Measurements from ENCODE around the gene HAVCR1. TPM values are rescaled to one million over a fixed set of nuclear protein-coding genes. Genes with fewer than 3 reads are reported as not detected.

HAVCR1 gene
- total RNA-seq, 1 experiment from 2014 or later = 0.36 TPM

DNA sequence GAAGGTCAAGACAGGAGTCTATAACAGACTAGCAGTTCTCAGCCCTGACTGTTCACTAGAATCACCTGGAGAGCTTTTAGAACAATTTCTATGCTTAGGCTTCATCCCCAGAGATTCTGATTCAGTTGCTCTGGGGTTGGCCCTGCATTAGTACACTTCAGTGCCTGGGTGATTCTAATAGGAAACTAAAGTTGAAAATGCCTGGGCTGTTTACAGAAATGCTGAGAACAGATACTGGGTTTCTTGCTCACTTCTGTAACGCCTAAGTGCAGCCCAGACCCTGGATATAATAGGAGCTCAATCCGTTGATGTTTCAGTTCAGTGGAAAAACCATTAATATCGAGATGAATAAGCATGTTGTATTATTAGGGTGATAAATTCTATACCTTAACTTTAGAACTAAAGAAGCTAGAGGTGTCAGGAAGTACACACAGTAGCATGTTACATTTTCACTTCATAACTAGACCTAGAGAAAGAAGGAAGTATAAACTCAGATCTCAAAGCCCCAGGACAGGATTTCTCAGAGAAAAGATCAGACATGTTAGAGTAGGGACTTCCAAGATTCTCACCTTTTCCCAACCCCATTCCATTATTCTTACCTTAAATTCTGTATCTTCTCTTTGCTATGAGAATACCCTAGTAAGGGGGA is 29.6 kb upstream of the HAVCR1 start:
- ATAC-seq (no peak), DNase-seq (ENCODE audit: low read depth, low spot score) (no peak)
- intact Hi-C loops (cut with micrococcal nuclease; ENCODE audit: unreplicated experiment) (no loop called here), in situ Hi-C loops (cut with HindIII; ENCODE audit: low pct_unique_long_range_greater_than_20kb, low sequenced_read_pairs) (no loop called here)
- ChIA-PET CTCF (no interaction called here), POLR2A (no interaction called here)
- H3K9me3 ChIP-seq (ENCODE audit: control insufficient read depth, insufficient read depth, low read depth, low read length) = no peaks in the 10 kb centered on the region
- no peak overlapping the region for H3K27ac ChIP-seq (ENCODE audit: low read length)
- H3K4me3 ChIP-seq (ENCODE audit: low read depth in 2 of 2, low read length in 2 of 2) = no peak overlapping the region
- TF ChIP-seq, protein P1, sequence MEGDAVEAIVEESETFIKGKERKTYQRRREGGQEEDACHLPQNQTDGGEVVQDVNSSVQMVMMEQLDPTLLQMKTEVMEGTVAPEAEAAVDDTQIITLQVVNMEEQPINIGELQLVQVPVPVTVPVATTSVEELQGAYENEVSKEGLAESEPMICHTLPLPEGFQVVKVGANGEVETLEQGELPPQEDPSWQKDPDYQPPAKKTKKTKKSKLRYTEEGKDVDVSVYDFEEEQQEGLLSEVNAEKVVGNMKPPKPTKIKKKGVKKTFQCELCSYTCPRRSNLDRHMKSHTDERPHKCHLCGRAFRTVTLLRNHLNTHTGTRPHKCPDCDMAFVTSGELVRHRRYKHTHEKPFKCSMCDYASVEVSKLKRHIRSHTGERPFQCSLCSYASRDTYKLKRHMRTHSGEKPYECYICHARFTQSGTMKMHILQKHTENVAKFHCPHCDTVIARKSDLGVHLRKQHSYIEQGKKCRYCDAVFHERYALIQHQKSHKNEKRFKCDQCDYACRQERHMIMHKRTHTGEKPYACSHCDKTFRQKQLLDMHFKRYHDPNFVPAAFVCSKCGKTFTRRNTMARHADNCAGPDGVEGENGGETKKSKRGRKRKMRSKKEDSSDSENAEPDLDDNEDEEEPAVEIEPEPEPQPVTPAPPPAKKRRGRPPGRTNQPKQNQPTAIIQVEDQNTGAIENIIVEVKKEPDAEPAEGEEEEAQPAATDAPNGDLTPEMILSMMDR (IDR thresholded peaks at IDR 0.05) = no peak
- TF ChIP-seq POLR2AphosphoS5 (IDR thresholded peaks at IDR 0.05; ENCODE audit: low read depth, low read length) (no peak), TCF7L2 (IDR thresholded peaks at IDR 0.05; ENCODE audit: low read depth, low read length) (no peak), SIN3A (IDR thresholded peaks at IDR 0.05; ENCODE audit: borderline replicate concordance, insufficient read depth, low read depth, low read length) (no peak)
- TF ChIP-seq, protein P2, sequence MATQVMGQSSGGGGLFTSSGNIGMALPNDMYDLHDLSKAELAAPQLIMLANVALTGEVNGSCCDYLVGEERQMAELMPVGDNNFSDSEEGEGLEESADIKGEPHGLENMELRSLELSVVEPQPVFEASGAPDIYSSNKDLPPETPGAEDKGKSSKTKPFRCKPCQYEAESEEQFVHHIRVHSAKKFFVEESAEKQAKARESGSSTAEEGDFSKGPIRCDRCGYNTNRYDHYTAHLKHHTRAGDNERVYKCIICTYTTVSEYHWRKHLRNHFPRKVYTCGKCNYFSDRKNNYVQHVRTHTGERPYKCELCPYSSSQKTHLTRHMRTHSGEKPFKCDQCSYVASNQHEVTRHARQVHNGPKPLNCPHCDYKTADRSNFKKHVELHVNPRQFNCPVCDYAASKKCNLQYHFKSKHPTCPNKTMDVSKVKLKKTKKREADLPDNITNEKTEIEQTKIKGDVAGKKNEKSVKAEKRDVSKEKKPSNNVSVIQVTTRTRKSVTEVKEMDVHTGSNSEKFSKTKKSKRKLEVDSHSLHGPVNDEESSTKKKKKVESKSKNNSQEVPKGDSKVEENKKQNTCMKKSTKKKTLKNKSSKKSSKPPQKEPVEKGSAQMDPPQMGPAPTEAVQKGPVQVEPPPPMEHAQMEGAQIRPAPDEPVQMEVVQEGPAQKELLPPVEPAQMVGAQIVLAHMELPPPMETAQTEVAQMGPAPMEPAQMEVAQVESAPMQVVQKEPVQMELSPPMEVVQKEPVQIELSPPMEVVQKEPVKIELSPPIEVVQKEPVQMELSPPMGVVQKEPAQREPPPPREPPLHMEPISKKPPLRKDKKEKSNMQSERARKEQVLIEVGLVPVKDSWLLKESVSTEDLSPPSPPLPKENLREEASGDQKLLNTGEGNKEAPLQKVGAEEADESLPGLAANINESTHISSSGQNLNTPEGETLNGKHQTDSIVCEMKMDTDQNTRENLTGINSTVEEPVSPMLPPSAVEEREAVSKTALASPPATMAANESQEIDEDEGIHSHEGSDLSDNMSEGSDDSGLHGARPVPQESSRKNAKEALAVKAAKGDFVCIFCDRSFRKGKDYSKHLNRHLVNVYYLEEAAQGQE (IDR thresholded peaks at IDR 0.05; ENCODE audit: insufficient read depth in 1 of 2, low read depth in 2 of 2, low read length in 1 of 2) = no peak
- no peaks in the 10 kb centered on the region for H3K36me3 ChIP-seq (ENCODE audit: control insufficient read depth, insufficient read depth, low read length)
- no peaks in the 10 kb centered on the region for H3K4me1 ChIP-seq (ENCODE audit: control insufficient read depth, insufficient read depth, low read length)
- BruUV-seq (replicated peaks) = no TSS peak
- no peaks in the 10 kb centered on the region for H3K27me3 ChIP-seq (ENCODE audit: control insufficient read depth, insufficient read depth, low read length)

DNA sequence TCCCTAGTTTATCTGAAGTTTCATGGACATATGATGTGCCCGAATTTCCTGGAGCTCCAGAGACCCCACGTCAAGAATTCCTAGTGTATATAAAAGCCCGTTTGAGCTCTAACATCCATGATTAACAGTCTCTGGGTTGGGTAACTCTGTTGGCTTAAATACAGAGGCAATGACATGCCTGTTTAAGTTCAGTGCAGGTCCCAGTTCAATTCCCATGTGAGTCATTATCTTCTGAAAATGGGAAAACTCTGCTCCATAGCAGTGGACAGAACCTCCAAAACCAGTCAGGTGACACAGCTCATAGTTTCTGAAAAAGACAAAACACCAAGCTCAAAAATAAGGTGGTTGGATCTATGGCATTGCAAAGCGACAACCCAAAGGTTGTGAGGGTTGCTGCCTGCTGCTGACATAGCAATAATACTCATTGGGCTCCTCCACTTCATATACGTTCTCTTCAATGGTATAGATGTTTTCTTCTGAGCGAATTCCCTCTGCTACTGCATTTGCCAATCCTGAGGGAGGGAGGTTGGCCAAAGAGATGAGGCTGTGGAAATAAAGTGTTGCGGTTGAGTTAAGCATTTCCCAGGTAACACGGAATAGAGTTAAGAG is 27.9 kb upstream of the HAVCR1 start:
- H3K4me1 ChIP-seq (ENCODE audit: control insufficient read depth, insufficient read depth, low read length) = no peaks in the 10 kb centered on the region
- no peak overlapping the region for H3K27ac ChIP-seq (ENCODE audit: low read length)
- H3K9me3 ChIP-seq (ENCODE audit: control insufficient read depth, insufficient read depth, low read depth, low read length) = no peaks in the 10 kb centered on the region
- H3K27me3 ChIP-seq (ENCODE audit: control insufficient read depth, insufficient read depth, low read length) = no peaks in the 10 kb centered on the region
- CTCF ChIA-PET = no interaction called here
- intact Hi-C loops (cut with micrococcal nuclease; ENCODE audit: unreplicated experiment) (no loop called here), in situ Hi-C loops (cut with HindIII; ENCODE audit: low pct_unique_long_range_greater_than_20kb, low sequenced_read_pairs) (no loop called here)
- POLR2A ChIA-PET = no interaction called here
- no peak for ATAC-seq
- H3K4me3 ChIP-seq (ENCODE audit: low read depth in 2 of 2, low read length in 2 of 2) = no peak overlapping the region
- TF ChIP-seq POLR2AphosphoS5 (IDR thresholded peaks at IDR 0.05; ENCODE audit: low read depth, low read length) (no peak), TCF7L2 (IDR thresholded peaks at IDR 0.05; ENCODE audit: low read depth, low read length) (no peak), SIN3A (IDR thresholded peaks at IDR 0.05; ENCODE audit: borderline replicate concordance, insufficient read depth, low read depth, low read length) (no peak)
- TF ChIP-seq, protein P2 (IDR thresholded peaks at IDR 0.05; ENCODE audit: insufficient read depth in 1 of 2, low read depth in 2 of 2, low read length in 1 of 2) = no peak
- TF ChIP-seq, protein P1 (IDR thresholded peaks at IDR 0.05) = no peak
- no TSS peak for BruUV-seq (replicated peaks)
- H3K36me3 ChIP-seq (ENCODE audit: control insufficient read depth, insufficient read depth, low read length) = no peaks in the 10 kb centered on the region
- no peak for DNase-seq (ENCODE audit: low read depth, low spot score)
